DND-41 (cell line): ENCODE measurements around the gene OSBPL10.

Experiments
- ATAC-seq: fragments of 200-7000 bp; cut with Tn5 transposase; 3 replicates; pipeline ENCODE4 v1.9.1; 2021; ENCODE audit warnings: low read depth; ENCODE audit not compliant: insufficient read depth
- DNase-seq: peaks from one replicate; pipeline ENCODE4 v3.0.0-alpha.2; 2020
- H2AFZ ChIP-seq: 2 replicates; pipeline ENCODE4 v1.6.0; 2012; ENCODE audit warnings: low read depth, low read length
- H3K27ac ChIP-seq: 2 replicates; pipeline ENCODE4 v1.5.1; 2012; ENCODE audit warnings: low read length, inconsistent platforms
- H3K27me3 ChIP-seq: fragments of 200-600 bp; sonication (generic); 2 replicates; pipeline ENCODE4 v1.6.0; 2012; ENCODE audit warnings: low read length, mild to moderate bottlenecking, inconsistent platforms; ENCODE audit not compliant: insufficient read depth, poor library complexity
- H3K36me3 ChIP-seq: 2 replicates; pipeline ENCODE4 v1.5.1; 2012; ENCODE audit warnings: low read length, inconsistent platforms; ENCODE audit not compliant: insufficient read depth
- H3K4me1 ChIP-seq: 2 replicates; pipeline ENCODE4 v1.5.1; 2012; ENCODE audit warnings: mild to moderate bottlenecking, low read length; ENCODE audit not compliant: insufficient read depth
- H3K4me2 ChIP-seq: 2 replicates; pipeline ENCODE4 v1.6.0; 2012; ENCODE audit warnings: mild to moderate bottlenecking, moderate library complexity, low read length, inconsistent platforms; ENCODE audit not compliant: insufficient read depth
- H3K4me3 ChIP-seq, 2 experiments: fragments of 200-600 bp in 1 of 2; shearing (Covaris generic) in 1 of 2; 2 replicates each; pipeline ENCODE4 v1.5.1; 2012 to 2016; ENCODE audit warnings: inconsistent platforms in 2 of 2, low read length in 2 of 2, mild to moderate bottlenecking in 2 of 2, low read depth in 1 of 2, moderate library complexity in 1 of 2
- H3K79me2 ChIP-seq: 2 replicates; pipeline ENCODE4 v1.6.0; 2012; ENCODE audit warnings: low read length, inconsistent platforms; ENCODE audit not compliant: insufficient read depth
- H3K9ac ChIP-seq: 2 replicates; pipeline ENCODE4 v1.6.0; 2012; ENCODE audit warnings: low read depth, mild to moderate bottlenecking, inconsistent platforms, low read length, moderate library complexity
- H3K9me3 ChIP-seq: 2 replicates; pipeline ENCODE4 v1.5.1; 2012; ENCODE audit warnings: low read length, moderate library complexity, mild to moderate bottlenecking, inconsistent platforms; ENCODE audit not compliant: insufficient read depth, severe bottlenecking
- H4K20me1 ChIP-seq: 2 replicates; pipeline ENCODE4 v1.6.0; 2012; ENCODE audit warnings: low read length; ENCODE audit not compliant: insufficient read depth
- EZH2 ChIP-seq: IDR thresholded peaks from 3 replicates; pipeline ENCODE4 v1.6.1; 2012; ENCODE audit warnings: borderline replicate concordance, low read depth, mild to moderate bottlenecking, moderate library complexity, low read length, inconsistent platforms; ENCODE audit not compliant: severe bottlenecking
- TF ChIP-seq, protein P1 (sequence below): IDR thresholded peaks from 2 replicates; pipeline ENCODE4 v1.5.1; 2012; ENCODE audit warnings: borderline replicate concordance, low read length, moderate library complexity, mild to moderate bottlenecking; ENCODE audit not compliant: poor library complexity, severe bottlenecking; ENCODE audit errors: extremely low read depth

Gene OSBPL10

DNA sequence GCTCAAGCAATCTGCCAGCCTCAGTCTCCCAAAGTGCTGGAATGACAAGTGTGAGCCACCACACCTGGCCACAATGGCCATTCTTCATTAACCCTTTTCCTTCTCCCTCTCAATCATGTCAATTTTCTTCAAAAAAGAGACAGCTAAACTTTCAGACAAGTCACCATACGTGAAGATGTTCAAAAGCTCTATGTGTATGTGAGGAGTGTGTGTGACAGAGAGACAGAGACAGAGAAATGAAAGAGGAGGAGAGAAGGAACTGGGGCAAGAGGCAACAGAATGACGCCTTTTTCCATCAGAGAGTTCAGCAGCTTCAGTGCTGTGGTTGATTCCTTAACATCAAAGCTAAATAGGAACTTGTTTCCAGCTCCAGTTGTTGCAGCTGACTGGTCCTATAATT, 27.4 kb downstream of the OSBPL10 start:
- no peaks in the 10 kb centered on the region for H3K27me3 ChIP-seq
- no peaks in the 10 kb centered on the region for H4K20me1 ChIP-seq
- H3K9me3 ChIP-seq = peaks cover 13% of the 10 kb centered on the region
- no peaks in the 10 kb centered on the region for H3K36me3 ChIP-seq
- ATAC-seq (no peak), DNase-seq (no peak)
- H3K4me3 ChIP-seq = no peak overlapping the region
- H3K9ac ChIP-seq = no peak overlapping the region
- no peaks in the 10 kb centered on the region for H3K4me1 ChIP-seq
- H3K27ac ChIP-seq = no peak overlapping the region
- no peak overlapping the region for H3K4me2 ChIP-seq
- no peak overlapping the region for H2AFZ ChIP-seq
- TF ChIP-seq EZH2 = no peak
- TF ChIP-seq, protein P1, sequence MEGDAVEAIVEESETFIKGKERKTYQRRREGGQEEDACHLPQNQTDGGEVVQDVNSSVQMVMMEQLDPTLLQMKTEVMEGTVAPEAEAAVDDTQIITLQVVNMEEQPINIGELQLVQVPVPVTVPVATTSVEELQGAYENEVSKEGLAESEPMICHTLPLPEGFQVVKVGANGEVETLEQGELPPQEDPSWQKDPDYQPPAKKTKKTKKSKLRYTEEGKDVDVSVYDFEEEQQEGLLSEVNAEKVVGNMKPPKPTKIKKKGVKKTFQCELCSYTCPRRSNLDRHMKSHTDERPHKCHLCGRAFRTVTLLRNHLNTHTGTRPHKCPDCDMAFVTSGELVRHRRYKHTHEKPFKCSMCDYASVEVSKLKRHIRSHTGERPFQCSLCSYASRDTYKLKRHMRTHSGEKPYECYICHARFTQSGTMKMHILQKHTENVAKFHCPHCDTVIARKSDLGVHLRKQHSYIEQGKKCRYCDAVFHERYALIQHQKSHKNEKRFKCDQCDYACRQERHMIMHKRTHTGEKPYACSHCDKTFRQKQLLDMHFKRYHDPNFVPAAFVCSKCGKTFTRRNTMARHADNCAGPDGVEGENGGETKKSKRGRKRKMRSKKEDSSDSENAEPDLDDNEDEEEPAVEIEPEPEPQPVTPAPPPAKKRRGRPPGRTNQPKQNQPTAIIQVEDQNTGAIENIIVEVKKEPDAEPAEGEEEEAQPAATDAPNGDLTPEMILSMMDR = no peak
- H3K79me2 ChIP-seq = no peaks in the 10 kb centered on the region

DNA sequence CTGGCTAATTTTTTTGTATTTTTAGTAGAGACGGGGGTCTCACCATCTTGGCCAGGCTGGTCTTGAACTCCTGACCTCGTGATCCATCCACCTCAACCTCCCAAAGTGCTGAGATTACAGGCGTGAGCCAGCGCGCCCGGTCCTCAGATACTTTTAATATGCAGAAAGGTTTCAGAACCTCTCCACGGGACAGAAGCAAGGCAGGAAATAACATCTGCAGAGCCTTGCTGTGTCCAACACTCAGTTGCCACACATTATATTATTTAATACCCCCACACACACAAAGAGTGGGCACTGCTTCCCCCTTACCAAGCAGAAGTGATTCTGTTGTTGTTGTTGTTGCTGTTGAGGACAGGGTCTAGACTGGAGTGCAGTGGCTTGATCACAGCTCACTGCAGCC, 28.0 kb downstream of the OSBPL10 start:
- Histone ChIP-seq H3K4me1 (no peaks in the 10 kb centered on the region), H2AFZ (no peak overlapping the region), H3K79me2 (no peaks in the 10 kb centered on the region), H3K27me3 (no peaks in the 10 kb centered on the region), H3K9ac (no peak overlapping the region), H3K27ac (no peak overlapping the region), H4K20me1 (no peaks in the 10 kb centered on the region), H3K9me3 (peaks cover 13% of the 10 kb centered on the region), H3K4me2 (no peak overlapping the region), H3K4me3 (no peak overlapping the region), H3K36me3 (no peaks in the 10 kb centered on the region)
- ATAC-seq (no peak), DNase-seq (no peak)
- TF ChIP-seq EZH2 = no peak
- TF ChIP-seq, protein P1 = no peak

DNA sequence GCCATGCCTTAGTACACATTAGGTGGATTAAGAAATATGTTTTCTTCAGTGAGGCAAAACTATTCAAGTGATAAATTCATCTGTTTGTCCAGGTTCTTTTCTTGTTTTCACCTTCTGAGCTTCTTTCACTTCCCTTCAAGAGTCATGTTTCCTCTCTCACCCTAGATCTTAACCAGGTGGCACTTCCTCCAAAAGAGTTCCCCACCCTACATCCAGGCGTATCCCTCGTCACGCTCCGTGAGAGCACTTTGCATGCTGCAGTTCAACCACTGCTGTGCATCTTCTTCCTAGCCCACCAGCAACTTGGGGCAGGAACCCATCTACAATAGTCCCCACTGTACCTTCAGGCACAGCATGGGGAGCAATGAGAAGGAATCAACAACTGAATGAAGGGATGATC, 28.9 kb downstream of the OSBPL10 start:
- Histone ChIP-seq H4K20me1 (no peaks in the 10 kb centered on the region), H3K36me3 (no peaks in the 10 kb centered on the region), H3K79me2 (no peaks in the 10 kb centered on the region), H3K9ac (no peak overlapping the region), H3K27me3 (no peaks in the 10 kb centered on the region), H3K4me1 (no peaks in the 10 kb centered on the region), H3K4me3 (no peak overlapping the region), H3K9me3 (peaks cover 13% of the 10 kb centered on the region), H2AFZ (no peak overlapping the region), H3K4me2 (no peak overlapping the region), H3K27ac (no peak overlapping the region)
- TF ChIP-seq EZH2 = no peak
- TF ChIP-seq, protein P1 = no peak
- DNase-seq (no peak), ATAC-seq (no peak)

DNA sequence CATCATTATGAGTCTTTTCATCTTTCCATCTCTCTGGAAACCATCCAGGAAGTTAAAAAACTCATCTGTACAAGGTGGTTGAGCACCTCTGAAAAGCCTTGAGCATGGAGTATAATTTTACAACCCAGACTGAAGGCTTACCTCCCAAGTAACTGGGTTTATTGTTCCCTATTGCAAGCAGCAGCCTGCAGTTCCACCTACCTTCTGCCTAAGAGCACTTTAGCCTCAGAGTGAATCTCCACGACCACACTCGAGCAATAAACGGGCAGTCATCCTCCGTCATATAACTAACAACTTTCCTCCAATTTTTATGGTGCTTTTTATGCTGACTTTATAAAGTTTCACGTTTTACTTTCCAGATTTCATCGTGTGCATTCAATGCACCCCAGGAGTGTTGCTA, 32.8 kb downstream of the OSBPL10 start:
- no peak for DNase-seq
- H3K9me3 ChIP-seq = no peaks in the 10 kb centered on the region
- no peaks in the 10 kb centered on the region for H3K27me3 ChIP-seq
- ATAC-seq = no peak
- no peaks in the 10 kb centered on the region for H4K20me1 ChIP-seq
- H3K36me3 ChIP-seq = no peaks in the 10 kb centered on the region
- H3K4me1 ChIP-seq = no peaks in the 10 kb centered on the region
- H3K79me2 ChIP-seq = no peaks in the 10 kb centered on the region
- no peak overlapping the region for H3K27ac ChIP-seq
- H2AFZ ChIP-seq = no peak overlapping the region
- H3K9ac ChIP-seq = no peak overlapping the region
- TF ChIP-seq EZH2 = no peak
- TF ChIP-seq, protein P1 = no peak
- H3K4me2 ChIP-seq = no peak overlapping the region
- no peak overlapping the region for H3K4me3 ChIP-seq
